Measurements from ENCODE around the gene ACBD6.

DNA sequence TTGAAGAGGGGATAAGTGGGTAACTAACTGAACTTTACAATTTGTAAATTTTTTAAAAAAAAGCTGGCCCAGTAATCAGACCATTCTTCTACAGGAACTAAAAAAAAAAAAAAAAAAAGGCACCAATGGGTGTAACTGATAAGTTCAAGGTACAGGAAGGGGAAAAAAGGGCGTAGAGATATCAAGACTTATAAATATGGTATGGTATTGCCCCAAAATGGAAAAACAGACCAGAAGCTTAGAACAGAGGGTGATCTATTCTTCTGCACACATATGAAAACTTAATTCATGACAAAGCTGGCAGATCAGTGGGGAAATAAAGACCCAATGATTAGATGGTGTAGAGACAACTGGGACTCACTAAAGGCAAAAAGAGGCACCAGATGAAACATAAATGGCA lies 213.4 kb downstream of the ACBD6 start:
- TF ChIP-seq, protein P1, sequence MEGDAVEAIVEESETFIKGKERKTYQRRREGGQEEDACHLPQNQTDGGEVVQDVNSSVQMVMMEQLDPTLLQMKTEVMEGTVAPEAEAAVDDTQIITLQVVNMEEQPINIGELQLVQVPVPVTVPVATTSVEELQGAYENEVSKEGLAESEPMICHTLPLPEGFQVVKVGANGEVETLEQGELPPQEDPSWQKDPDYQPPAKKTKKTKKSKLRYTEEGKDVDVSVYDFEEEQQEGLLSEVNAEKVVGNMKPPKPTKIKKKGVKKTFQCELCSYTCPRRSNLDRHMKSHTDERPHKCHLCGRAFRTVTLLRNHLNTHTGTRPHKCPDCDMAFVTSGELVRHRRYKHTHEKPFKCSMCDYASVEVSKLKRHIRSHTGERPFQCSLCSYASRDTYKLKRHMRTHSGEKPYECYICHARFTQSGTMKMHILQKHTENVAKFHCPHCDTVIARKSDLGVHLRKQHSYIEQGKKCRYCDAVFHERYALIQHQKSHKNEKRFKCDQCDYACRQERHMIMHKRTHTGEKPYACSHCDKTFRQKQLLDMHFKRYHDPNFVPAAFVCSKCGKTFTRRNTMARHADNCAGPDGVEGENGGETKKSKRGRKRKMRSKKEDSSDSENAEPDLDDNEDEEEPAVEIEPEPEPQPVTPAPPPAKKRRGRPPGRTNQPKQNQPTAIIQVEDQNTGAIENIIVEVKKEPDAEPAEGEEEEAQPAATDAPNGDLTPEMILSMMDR (IDR thresholded peaks at IDR 0.05): no peak
- TF ChIP-seq POLR2AphosphoS5 (IDR thresholded peaks at IDR 0.05; ENCODE audit: insufficient read depth in 1 of 2, low read depth in 1 of 2): no peak

Data from vagina (tissue), 2 donors.